GM18502 (cell line): ENCODE results near the gene GFI1.
A peak's percentile ranks its signal among the peaks of the same experiment; 100 is the strongest.

Experiments
- ATAC-seq: cut with Tn5 transposase; IDR thresholded peaks from one replicate; pipeline ENCODE4 v1.9.1; 2021; ENCODE audit warnings: mild to moderate bottlenecking; ENCODE audit not compliant: unreplicated experiment, poor library complexity

The GFI1 gene

GRCh38 chr1:92488832-92489231 is 2.1 kb upstream of the GFI1 start:
- ATAC-seq: no peak

GRCh38 chr1:92488416-92488815 is 1.7 kb upstream of the GFI1 start:
- no peak for ATAC-seq

GRCh38 chr1:92487078-92487605 is 417 bp upstream of the GFI1 start:
- ATAC-seq: no peak

GRCh38 chr1:92485381-92486250 is 1.1 kb downstream of the GFI1 start:
- peak; percentile 62 for ATAC-seq

- ATAC-seq: peak; percentile 28
These were observed 2.0 kb downstream of the GFI1 start for GRCh38 chr1:92484472-92485380.

GRCh38 chr1:92483610-92484471 is 2.9 kb downstream of the GFI1 start:
- ATAC-seq: no peak

GRCh38 chr1:92482665-92483609 is 3.8 kb downstream of the GFI1 start:
- ATAC-seq: no peak

GRCh38 chr1:92481971-92482664 is 4.6 kb downstream of the GFI1 start:
- ATAC-seq: no peak

- no peak for ATAC-seq
These were observed 5.2 kb downstream of the GFI1 start for GRCh38 chr1:92481599-92481925.

- no peak for ATAC-seq
These were observed 5.7 kb downstream of the GFI1 start for GRCh38 chr1:92480813-92481598.

GRCh38 chr1:92480200-92480812 is 6.4 kb downstream of the GFI1 start:
- no peak for ATAC-seq

GRCh38 chr1:92479587-92479986 is 7.1 kb downstream of the GFI1 start:
- ATAC-seq: no peak

GRCh38 chr1:92478393-92478792 is 8.3 kb downstream of the GFI1 start:
- no peak for ATAC-seq

- ATAC-seq: peak; percentile 63
These were observed 10.6 kb downstream of the GFI1 start for GRCh38 chr1:92476071-92476631.

GRCh38 chr1:92475029-92475428 is 11.7 kb downstream of the GFI1 start:
- no peak for ATAC-seq

GRCh38 chr1:92473781-92474495 is 12.8 kb downstream of the GFI1 start:
- ATAC-seq: peak; percentile 66
